Large intestine (tissue), 3 donors: ENCODE measurements around the gene PHLDA2. TPM values are rescaled to one million over a fixed set of nuclear protein-coding genes. Genes with fewer than 3 reads are reported as not detected.

ENCODE experiments used
- DNase-seq, 2 donors: peaks; one replicate each; pipeline versions ENCODE4 v3.0.0 to v3.0.0-alpha.2; 2013
- H3K27ac ChIP-seq: one replicate; pipeline ENCODE4 v1.5.1; 2013; ENCODE audit warnings: low read length
- H3K27me3 ChIP-seq: 2 replicates; pipeline ENCODE4 v1.6.1; 2013; ENCODE audit warnings: low read length; ENCODE audit not compliant: control insufficient read depth, insufficient read depth
- H3K36me3 ChIP-seq: 2 replicates; pipeline ENCODE4 v1.6.1; 2013; ENCODE audit warnings: low read length; ENCODE audit not compliant: control insufficient read depth, insufficient read depth
- H3K4me1 ChIP-seq: one replicate; pipeline ENCODE4 v1.6.1; 2013; ENCODE audit warnings: low read length; ENCODE audit not compliant: control insufficient read depth, insufficient read depth
- H3K4me3 ChIP-seq: one replicate; pipeline ENCODE4 v1.5.1; 2013; ENCODE audit warnings: low read length
- H3K9me3 ChIP-seq: one replicate; pipeline ENCODE4 v1.6.1; 2013; ENCODE audit warnings: mild to moderate bottlenecking, low read depth, low read length, moderate library complexity; ENCODE audit not compliant: control insufficient read depth
- WGBS: methylation state at CpG from one replicate; pipeline ENCODE4 v1.1.5; 2013; ENCODE audit warnings: low lambda C conversion rate; ENCODE audit not compliant: insufficient coverage; 5-methylcytosine and 5-hydroxymethylcytosine counted together
- polyA plus RNA-seq: library from polyadenylated mRNA; unstranded; fragments of 120-200 nt; gene quantifications from one replicate; pipeline ENCODE4 v1.2.1, GENCODE V29; 2013

PHLDA2 gene
- polyA plus RNA-seq, 1 donor = 7.3 TPM

DNA sequence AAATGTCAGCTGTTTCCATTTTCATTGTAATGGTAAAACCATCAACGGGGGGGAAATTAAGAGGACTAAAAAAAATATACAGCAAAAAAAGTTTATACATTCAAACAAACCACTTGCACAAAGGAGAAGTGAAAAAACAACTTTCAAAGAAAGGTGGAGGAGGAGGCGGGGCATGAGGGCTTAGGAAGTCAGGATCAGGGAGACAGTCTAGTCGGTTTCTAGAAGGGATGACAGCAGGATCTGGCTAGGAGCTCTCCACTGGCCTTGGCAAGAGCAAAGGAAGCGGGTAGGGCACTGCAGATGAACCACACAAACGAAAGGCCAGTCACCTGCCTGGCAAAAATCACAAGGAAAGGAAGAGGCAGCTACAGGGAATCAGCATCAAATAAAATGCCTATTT is 31.9 kb upstream of the PHLDA2 start:
- no peaks in the 10 kb centered on the region for H3K4me1 ChIP-seq
- H3K27me3 ChIP-seq = no peaks in the 10 kb centered on the region
- no peaks in the 10 kb centered on the region for H3K9me3 ChIP-seq
- no peak for DNase-seq
- no peak overlapping the region for H3K27ac ChIP-seq
- WGBS = 90% methylated on average over 4 of the region's 5 CpGs
- no peak overlapping the region for H3K4me3 ChIP-seq
- peaks cover 91% of the 10 kb centered on the region for H3K36me3 ChIP-seq

DNA sequence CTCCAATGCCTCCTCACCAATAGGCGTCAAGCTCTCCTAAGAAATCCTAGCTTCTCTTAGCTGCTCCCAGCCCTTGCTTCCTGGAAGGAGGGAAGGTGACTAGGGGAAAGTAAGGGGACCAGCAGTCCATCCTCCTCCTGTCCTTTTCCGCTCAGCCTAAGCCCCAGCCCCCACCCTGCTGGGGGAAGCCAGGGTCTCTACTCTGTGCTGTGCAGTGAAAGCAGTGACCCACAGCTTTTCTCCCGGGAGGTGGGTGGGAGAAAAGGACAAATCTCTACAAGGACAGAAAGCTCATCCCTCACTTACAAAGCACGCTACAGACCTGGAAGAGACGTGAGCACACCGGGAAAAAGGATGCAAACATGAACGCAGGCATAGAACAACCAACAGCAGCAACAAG is 30.9 kb upstream of the PHLDA2 start:
- Histone ChIP-seq H3K36me3 (peaks cover 91% of the 10 kb centered on the region), H3K4me1 (no peaks in the 10 kb centered on the region), H3K9me3 (no peaks in the 10 kb centered on the region), H3K27me3 (no peaks in the 10 kb centered on the region), H3K27ac (no peak overlapping the region), H3K4me3 (no peak overlapping the region)
- no peak for DNase-seq
- WGBS = no CpG with 5 or more reads among the region's 7 CpGs

DNA sequence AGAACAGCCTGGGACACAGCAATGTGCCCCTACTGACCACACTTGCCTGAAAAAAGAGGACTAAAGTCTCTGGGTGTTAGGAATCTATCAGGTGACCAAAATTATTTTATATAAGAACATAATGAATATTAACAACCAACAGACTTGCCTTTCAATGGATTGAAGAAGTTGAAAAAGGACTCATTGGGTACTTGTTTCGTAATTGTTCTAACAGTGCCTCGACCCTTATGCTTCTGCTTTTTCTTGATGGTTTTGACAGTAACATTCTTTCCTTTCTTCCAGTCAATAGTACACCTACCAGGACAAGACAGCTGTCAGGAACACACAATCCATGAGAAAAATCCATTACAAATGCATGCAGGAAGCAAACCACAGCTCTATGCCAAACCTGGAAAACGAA is 29.0 kb upstream of the PHLDA2 start:
- WGBS = 92% methylated on average over 2 of the region's 3 CpGs

DNA sequence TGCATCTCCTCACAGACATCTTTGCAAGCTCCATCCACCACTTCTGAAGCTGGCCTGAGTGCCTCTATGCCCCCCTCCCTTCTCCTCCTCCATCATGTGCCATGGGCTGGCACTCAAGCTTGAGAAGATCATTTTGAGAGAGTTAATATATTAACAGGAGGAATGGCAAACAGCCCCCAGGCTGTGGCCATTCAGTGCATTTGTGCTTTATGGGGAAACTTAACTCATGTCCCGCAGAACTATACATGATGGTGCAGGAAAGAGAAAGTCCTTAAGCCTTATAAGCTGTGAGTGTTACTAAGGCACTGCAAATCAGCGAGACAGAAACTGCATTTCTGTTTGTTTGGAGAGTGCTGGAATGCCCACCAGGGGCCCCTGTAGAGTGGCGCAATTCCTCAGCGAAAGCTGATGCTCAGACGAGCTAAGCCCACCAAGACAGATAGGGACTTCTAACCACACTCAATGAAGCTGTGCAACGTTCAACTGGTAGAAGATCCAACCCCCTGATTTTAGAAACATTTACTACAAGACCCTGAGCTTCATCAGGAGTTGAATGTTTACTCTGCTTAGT is 26.8 kb upstream of the PHLDA2 start:
- WGBS = no CpG with 5 or more reads among the region's 6 CpGs
- Histone ChIP-seq H3K36me3 (peaks cover 96% of the 10 kb centered on the region), H3K27me3 (no peaks in the 10 kb centered on the region), H3K4me1 (no peaks in the 10 kb centered on the region), H3K4me3 (no peak overlapping the region), H3K27ac (no peak overlapping the region), H3K9me3 (no peaks in the 10 kb centered on the region)
- DNase-seq = no peak

More for the DNA sequence above, 29.0 kb upstream of the PHLDA2 start:
- no peak for DNase-seq
- H3K27ac ChIP-seq = no peak overlapping the region
- H3K27me3 ChIP-seq = no peaks in the 10 kb centered on the region
- H3K36me3 ChIP-seq = peaks cover 91% of the 10 kb centered on the region
- H3K9me3 ChIP-seq = no peaks in the 10 kb centered on the region
- no peaks in the 10 kb centered on the region for H3K4me1 ChIP-seq
- no peak overlapping the region for H3K4me3 ChIP-seq

DNA sequence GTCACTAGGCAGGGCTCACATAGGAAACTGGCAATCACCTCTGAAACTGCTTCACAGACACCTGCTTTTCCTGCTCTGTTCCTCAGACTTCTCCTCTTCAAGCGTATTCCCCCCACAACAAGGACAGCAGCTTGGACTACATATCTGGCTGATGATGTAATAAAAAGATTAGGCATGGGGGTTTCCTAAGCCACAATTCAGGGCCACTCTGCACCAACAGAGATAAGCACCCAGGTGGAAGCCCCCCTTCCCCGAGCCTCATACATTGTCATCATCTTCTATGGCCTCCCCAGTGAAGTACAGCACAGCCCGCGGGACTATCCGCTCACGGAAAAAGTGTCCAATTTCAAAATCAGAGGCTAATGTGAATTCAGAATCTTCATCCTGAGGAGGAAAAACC is 25.0 kb upstream of the PHLDA2 start:
- Histone ChIP-seq H3K9me3 (no peaks in the 10 kb centered on the region), H3K36me3 (peaks cover 94% of the 10 kb centered on the region)
- no CpG with 5 or more reads among the region's 6 CpGs for WGBS

DNA sequence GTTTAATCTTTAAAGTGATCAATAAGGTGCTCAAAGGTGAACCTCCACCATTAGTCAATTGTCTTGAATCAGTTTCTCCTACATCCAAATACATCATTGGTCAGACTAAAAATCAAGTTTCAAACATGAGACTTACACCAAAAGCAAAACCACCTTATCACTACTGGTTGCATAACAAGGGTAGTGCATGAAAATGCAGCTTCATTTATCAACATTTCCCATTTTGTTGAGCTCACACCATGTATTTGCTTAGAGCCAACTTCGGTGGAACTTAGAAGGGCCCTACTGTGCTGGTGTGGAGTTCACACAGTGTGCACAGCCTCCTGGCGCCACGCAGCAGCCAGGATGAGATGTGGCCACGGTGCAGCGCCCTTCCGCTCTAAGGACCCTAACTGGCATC is 23.1 kb upstream of the PHLDA2 start:
- H3K36me3 ChIP-seq = peaks cover 94% of the 10 kb centered on the region
- H3K9me3 ChIP-seq = no peaks in the 10 kb centered on the region
- no CpG with 5 or more reads among the region's 6 CpGs for WGBS
- H3K27ac ChIP-seq = no peak overlapping the region
- no peak for DNase-seq
- no peak overlapping the region for H3K4me3 ChIP-seq
- no peaks in the 10 kb centered on the region for H3K4me1 ChIP-seq
- no peaks in the 10 kb centered on the region for H3K27me3 ChIP-seq

More for the DNA sequence above, 25.0 kb upstream of the PHLDA2 start:
- Histone ChIP-seq H3K27ac (no peak overlapping the region), H3K27me3 (no peaks in the 10 kb centered on the region), H3K4me1 (no peaks in the 10 kb centered on the region), H3K4me3 (no peak overlapping the region)
- DNase-seq = no peak

DNA sequence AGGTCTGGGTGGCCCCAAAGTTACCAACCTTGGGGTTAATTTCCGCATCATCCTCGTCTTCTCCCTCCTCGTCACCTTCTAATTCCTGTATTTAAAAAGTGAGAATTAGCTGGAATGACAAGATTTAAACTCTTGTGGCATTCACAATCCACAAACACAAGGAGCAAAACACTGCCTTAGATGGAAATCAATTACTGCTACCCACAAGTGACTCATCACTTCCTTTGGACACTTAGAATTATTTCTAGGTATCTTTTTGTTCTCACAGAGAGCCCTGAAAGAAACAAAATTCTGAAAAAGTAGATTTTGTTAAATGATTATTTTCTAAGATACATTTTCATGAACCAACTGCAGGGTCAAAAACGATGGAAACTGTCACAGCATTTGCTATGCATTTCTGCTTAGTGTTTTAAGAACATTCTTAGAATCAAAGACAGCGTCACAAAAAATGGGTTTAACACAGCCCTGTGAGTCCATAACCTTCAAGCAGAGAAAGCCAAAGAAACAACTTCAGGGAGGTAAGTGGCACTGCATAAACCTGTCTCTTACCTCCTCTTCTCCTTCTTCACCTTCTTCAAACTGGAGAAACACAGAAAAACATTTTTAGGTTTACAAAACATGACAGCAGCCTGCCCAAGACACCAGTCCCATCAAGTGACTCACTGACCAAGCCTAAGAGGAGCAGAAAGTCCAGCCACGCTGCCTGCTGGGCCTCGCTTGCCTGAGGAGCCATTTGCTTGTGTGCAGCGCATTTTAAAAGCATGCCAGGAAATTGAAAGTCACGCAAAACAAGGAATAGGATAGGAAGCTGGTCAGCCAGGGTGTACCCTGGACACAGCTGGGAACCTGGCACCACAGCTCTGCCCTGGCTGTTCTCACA is 22.3 kb upstream of the PHLDA2 start:
- H3K4me1 ChIP-seq = no peaks in the 10 kb centered on the region
- H3K9me3 ChIP-seq = no peaks in the 10 kb centered on the region
- H3K27ac ChIP-seq = no peak overlapping the region
- DNase-seq = no peak
- H3K36me3 ChIP-seq = peaks cover 92% of the 10 kb centered on the region
- H3K4me3 ChIP-seq = no peak overlapping the region
- 90% methylated on average over 2 of the region's 9 CpGs for WGBS
- H3K27me3 ChIP-seq = no peaks in the 10 kb centered on the region

DNA sequence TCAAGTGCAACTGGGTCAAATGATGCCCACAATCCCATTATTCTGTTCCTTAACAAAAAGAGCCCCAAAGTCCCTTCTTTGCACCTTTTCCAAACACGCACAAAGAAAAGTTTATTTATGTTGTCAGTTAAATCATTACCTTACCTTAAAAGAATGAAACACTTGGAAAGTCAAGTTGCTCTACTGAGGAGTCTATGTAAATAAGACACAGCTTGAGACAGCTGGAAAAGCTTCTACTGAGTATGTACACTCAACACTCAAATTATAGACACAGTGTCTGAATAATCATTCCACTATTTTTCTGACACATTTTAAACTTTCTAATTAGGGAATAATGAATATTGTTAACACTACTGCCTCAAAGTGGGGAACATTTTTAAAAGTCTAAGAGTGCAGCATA is 21.6 kb upstream of the PHLDA2 start:
- H3K36me3 ChIP-seq = peaks cover 86% of the 10 kb centered on the region
- 83% methylated on average over 1 of the region's 1 CpG for WGBS

DNA sequence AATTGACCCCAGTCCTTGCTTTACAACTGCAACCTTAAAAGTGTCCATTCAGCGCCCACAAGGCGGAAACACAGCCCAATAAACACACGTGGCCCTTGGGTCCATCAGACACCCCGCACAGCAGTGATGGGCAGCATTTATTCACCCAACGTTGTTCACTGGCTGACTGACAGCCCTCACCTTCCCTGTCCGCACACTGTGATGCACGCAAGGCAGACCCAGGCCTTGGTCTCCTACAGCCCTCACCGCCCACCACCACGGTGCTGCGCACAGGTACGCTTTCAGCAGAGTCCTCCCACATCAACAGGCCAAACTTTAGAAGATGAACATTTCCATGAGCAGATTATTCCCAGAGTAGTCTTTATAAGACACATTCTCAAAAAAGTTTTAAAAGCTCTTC is 20.7 kb upstream of the PHLDA2 start:
- Histone ChIP-seq H3K27ac (no peak overlapping the region), H3K36me3 (peaks cover 82% of the 10 kb centered on the region), H3K4me3 (no peak overlapping the region), H3K27me3 (no peaks in the 10 kb centered on the region), H3K9me3 (no peaks in the 10 kb centered on the region), H3K4me1 (peaks cover 7% of the 10 kb centered on the region)
- DNase-seq = no peak
- WGBS = no CpG with 5 or more reads among the region's 11 CpGs

More for the DNA sequence above, 21.6 kb upstream of the PHLDA2 start:
- Histone ChIP-seq H3K27ac (no peak overlapping the region), H3K27me3 (no peaks in the 10 kb centered on the region), H3K9me3 (no peaks in the 10 kb centered on the region), H3K4me1 (peaks cover 3% of the 10 kb centered on the region), H3K4me3 (no peak overlapping the region)
- DNase-seq = no peak

DNA sequence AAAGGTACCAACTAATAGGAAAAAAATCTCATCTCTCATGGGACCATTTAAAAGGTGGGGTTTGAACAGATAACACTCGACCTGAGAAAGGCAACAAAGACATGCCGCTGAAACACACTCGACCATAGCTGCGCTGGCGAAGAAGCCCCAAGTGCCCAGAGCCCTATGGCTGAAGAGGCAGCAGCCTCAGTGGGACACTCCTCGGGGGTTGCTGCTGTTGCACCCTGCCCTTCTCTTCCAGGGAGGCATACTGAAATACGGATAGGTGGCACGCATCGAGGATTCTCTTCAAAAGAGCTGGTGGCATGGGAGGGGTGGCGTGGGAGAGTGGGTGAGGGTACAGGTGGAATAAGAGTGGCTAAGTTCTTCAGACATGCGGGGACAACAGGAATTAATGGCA is 18.5 kb upstream of the PHLDA2 start:
- DNase-seq = no peak
- H3K4me1 ChIP-seq = peaks cover 12% of the 10 kb centered on the region
- H3K4me3 ChIP-seq = no peak overlapping the region
- no peaks in the 10 kb centered on the region for H3K27me3 ChIP-seq
- H3K27ac ChIP-seq = no peak overlapping the region
- peaks cover 81% of the 10 kb centered on the region for H3K36me3 ChIP-seq
- no peaks in the 10 kb centered on the region for H3K9me3 ChIP-seq
- 100% methylated on average over 1 of the region's 11 CpGs for WGBS
